ENCODE results near the gene ALDH9A1.

- TF ChIP-seq CTCF (conservative IDR thresholded peaks at IDR 0.05 in 1 of 2, IDR thresholded peaks at IDR 0.05 in 1 of 2; ENCODE audit: low read depth in 1 of 2, low read length in 2 of 2) (no peak), EZH2 (IDR thresholded peaks at IDR 0.05; ENCODE audit: low read length, missing control alignments) (no peak)
These were observed 65.9 kb downstream of the ALDH9A1 start for GRCh38 chr1:165632491-165632890.
